Urothelium cell line (cell line): ENCODE results near the gene JTB.
"Not testable (repeated sequence)": the region's sequence is repeated elsewhere in the genome, so short reads cannot be mapped to it uniquely, and the experiment has no call there.

Source experiments
- DNase-seq: peaks from one replicate; pipeline ENCODE4 v3.0.0; 2011; ENCODE audit warnings: low spot score, mixed read lengths
- FAIRE-seq: peaks from 2 replicates; lab custom pipeline; 2011; peaks lifted over from hg19 to GRCh38; lab: Jason Lieb, UNC

The JTB gene

DNA sequence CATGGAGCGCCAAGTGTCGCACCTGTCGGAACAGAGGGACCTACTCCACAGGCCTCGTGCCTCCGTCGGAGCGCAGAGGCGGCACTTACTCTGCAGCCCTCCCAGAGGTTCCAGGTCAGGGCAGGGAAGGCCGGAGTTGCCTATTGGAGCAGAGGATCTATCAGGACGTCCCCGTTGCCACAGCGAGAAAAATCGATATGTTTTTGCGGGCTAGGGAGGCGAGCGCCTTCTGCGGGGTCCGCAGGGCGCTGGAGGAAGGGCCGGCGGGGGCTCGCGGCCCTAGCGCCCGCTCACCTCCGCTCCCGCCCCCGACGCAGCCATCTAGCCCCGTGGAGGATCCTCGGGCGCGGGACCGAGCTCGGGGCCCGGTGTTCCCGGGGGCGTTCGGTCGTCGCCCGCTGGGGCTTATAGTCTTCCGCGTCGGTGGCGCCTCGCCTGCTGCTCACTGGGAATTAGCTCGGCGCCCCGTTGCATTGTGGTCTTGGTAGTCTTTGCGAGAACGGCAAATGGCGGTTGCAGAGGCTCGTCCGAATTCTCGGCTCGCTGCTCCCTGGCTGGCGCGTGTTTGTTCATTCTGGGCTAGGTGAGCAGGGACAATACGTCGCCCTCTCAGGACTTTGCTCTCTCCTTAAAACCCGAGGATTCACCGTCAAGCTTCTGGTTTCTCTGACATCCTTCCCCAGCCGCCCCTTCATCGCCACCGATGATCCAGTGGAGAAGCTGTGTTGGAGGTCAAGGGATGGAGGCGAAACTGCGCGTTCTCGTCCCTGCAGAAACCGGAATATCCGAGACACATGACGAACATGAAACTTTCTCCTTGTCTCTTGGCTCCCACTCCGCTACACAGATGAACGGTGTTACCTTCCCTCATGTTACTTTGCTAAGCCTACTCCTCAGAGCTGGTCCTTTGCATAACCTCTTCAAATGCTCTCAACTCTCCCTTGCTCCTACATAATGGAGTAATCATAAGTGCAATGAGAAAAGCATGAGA, at the start of gene JTB:
TSS of gene JTB (minus strand) at position 425 of the 991 bp plus-strand sequence. CDS start at position 3, 422 bp downstream.
- FAIRE-seq: no peak
- DNase-seq: peak; percentile 89

- FAIRE-seq: no peak
- DNase-seq: no peak
These were observed 42.5 kb upstream of the JTB start for GRCh38 chr1:154019940-154020339.

DNA sequence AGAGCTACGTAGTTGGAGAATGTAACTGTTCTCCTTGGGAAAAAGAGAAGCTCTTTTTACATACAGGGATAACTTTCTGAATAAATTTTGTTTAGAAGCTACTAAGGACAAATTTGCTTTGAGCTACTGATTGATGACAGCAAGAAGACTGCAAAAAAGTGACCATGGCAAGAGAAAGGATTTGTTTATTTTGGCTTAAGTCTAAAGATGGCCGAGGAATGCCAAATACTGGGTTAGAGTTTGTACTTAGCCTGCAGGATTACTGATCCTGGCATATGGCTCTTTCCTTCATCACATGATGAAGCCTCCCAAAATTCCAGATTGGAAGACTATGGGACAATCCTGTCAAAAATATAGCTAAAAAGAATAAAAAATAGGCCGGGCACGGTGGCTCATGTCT, 41.8 kb upstream of the JTB start:
- no peak for DNase-seq
- no peak for FAIRE-seq

GRCh38 chr1:154014154-154014907, 36.9 kb upstream of the JTB start:
- no peak for DNase-seq

DNA sequence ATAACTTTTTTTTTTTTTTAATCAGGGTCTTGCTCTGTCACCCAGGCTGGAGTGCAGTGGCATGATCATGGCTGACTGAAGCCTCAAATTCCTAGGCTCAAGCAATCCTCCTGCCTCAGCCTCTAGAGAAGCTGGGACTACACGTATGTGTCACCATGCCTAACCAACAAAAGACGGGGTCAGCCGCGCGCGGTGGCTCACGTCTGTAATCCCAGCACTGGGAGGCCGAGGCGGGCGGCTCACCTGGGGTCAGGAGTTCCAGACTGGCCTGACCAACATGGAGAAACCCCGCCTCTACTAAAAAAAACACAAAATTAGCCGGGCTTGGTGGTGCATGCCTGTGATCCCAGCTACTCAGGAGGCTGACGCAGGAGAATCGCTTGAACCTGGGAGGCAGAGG, 35.1 kb upstream of the JTB start:
- FAIRE-seq, DNase-seq: not testable (repeated sequence)

More at GRCh38 chr1:154014154-154014907, 36.9 kb upstream of the JTB start:
- no peak for FAIRE-seq

DNA sequence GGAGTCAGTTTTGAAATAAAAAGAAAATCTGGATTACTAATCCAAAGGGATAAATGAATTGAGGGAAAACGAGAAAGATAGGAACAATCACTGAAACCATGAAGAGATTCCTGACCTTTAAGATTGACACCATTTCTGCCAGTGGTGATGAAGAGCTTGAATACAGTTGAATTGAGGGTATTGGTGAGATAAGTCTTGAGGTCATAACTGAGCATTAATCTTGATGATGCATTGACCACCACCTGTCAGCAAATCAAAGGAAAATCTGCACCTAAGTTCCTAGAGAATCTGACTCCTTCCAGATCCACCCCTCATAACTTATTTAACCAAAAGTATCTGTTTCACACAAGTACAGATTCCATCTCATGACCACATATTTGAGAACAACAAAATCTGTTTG, 34.7 kb upstream of the JTB start:
- DNase-seq (no peak), FAIRE-seq (no peak)

GRCh38 chr1:154006136-154006535, 28.7 kb upstream of the JTB start:
- FAIRE-seq (no peak), DNase-seq (no peak)

- FAIRE-seq: no peak
- no peak for DNase-seq
These were observed 22.9 kb upstream of the JTB start for GRCh38 chr1:154000420-154000819.

DNA sequence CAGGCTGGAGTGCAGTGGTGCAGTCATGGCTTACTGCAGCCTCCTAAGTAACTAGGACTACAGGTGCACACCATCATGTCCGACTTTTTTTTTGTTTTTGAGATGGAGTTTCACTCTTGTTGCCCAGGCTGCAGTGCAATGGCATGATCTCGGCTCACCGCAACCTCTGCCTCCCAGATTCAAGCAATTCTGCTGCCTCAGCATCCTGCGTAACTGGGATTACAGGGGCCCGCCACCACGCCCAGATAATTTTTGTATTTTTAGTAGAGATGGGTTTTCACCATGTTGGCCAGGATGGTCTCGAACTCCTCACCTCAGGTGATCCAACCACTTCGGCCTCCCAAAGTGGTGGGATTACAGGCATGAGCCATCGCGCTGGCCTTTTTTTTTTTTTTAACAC, 19.4 kb upstream of the JTB start:
- not testable (repeated sequence) for DNase-seq, FAIRE-seq

DNA sequence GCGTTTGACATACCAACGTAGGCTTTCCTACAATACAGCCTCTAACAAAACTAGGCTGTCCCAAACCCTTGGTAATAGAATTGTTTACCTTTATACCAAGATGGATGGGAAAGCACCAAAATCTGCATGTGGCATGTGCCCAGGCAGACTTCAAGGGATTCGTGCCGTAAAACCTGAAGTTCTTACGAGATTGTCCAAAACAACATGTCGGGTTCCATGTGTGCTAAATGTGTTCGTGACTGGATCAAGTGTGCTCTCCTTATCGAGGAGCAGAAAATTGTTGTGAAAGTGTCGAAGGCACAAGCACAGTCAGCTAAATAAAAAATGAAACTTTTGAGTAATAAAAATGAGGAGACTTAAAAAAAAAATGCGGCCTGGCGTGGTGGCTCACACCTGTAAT, 18.2 kb upstream of the JTB start:
- FAIRE-seq (no peak), DNase-seq (no peak)

DNA sequence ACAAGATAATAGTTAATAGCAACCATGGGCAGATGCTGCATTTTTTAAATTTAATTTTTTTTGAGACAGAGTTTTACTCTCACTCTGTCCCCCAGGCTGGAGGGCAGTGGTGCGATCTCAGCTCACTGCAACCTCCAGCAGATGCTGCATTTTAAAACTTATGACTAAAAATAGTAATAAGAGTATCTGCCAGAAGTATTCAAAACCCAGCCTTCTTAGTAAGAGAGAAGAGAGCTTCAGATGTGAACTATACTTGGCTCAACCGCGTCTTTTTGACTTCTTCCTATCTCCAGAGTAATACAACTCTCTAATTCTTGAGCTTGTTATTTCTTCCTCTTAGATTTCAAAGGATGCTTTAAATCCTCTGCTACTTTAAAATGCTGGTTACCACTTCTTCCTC, 17.7 kb upstream of the JTB start:
- FAIRE-seq (no peak), DNase-seq (no peak)

GRCh38 chr1:153991806-153992205, 14.3 kb upstream of the JTB start:
- FAIRE-seq (no peak), DNase-seq (no peak)

- no peak for FAIRE-seq
These were observed 13.7 kb upstream of the JTB start for GRCh38 chr1:153991151-153991630.

DNA sequence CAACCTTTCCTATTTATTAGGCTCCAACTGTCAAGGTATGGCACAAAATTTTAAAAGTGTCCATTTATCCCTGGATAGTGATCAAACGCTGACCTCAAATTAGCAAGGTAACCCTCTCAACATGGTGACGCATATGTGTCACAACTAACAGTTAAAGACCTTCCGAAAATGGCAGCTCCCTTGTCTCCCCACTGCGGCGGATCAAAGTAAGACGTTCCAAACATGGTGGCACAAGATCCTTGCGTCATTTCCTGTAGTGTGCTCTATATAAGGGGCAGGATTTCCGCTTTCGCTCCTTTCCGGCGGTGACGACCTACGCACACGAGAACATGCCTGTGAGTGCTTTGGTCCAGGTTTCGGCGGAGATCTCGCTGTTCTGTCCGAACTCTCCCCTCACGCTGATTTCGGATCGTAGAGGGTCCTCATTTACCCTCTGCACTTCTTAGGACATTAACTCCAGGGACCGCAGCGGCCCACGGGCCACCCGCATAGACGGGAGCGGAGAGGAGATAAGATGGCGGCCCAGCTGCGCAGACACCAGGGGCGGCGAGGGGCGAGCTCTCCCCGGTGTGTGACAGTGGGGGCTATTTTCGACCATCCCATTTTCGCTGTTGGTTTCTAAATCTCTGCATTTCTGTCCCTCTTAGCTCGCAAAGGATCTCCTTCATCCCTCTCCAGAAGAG, 13.1 kb upstream of the JTB start, which contains the start of gene RPS27:
TSS of gene RPS27 (plus strand) at position 295 of the 683 bp plus-strand sequence. CDS start at position 330, 35 bp downstream.
- FAIRE-seq: peak; percentile 17

More at GRCh38 chr1:153991151-153991630, 13.7 kb upstream of the JTB start:
- DNase-seq: no peak

GRCh38 chr1:153987621-153988020, 10.1 kb upstream of the JTB start:
- no peak for DNase-seq
- no peak for FAIRE-seq

More for the DNA sequence above, 13.1 kb upstream of the JTB start, which contains the start of gene RPS27:
- peak; percentile 95 for DNase-seq

- FAIRE-seq: no peak
- DNase-seq: peak; percentile 94
These were observed 8.7 kb upstream of the JTB start, which contains the start of gene RAB13 for GRCh38 chr1:153985941-153986761. Gene RAB13, minus strand, starts transcription at chr1:153986339. Its CDS starts 103 bp downstream, at chr1:153986236.

DNA sequence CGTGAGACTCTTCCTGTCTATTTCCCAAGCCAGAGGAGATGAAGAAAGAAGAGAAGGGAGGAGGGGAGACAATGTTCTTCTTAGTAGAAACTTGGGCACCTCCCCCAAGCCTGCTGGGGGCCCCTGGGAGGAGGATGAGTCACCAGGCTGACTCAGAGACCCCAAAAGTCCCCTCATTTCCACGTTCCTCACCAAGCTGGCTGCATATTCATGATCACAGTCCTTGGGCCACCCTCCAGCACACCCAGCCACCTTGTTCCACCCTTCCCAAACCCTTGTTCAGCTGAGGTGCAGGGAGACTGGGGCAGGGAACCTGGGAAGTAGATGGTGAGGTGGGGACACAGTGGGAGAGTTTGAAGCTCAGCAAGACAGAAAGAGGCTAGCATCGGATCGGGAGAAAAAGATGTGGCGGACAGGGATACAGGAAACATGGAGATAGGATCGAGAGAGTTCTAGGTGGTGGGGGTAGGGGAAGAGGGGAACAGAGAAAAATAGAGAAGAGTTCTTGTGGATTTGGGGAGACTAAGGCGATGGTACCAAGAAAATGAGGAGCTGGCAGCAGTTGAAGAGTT, 8.0 kb upstream of the JTB start:
- DNase-seq: no peak

DNA sequence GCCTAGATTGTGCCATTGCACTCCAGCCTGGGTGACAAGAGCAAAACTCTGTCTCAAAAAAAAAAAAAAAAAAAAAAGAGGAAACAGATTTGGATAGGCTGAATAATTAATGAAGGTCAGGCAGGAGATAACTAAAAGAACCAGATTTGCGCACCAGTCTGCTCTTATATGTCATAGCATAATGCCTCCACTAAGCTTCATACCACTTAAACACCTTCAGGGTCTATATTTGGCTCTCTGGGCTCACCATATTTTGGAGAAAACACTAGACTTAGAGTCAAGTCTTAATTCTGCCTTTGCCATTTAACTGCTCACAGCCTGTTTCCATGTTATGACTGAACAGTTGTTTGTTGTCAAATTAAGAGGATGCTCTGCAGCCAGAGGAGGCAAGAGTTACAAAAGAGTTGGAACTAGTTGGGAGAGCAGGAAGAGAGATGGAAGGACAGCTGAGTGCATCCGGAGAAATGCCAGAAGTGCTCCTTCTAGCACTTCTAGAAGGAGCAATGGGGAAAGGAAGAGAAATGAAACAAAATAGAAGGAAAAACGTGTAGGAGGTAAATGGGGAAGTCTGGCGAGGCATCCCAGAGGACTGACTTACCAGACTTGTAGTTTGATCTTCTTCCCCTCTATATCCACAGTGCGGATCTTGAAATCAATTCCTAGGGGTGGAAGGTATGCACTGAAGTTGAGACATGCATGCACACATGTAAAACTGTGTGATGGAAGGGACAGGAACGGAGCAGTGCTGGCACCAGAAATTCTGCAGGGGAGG, 6.8 kb upstream of the JTB start:
- DNase-seq (no peak), FAIRE-seq (no peak)

More for the DNA sequence above, 8.0 kb upstream of the JTB start:
- FAIRE-seq: no peak
